WTC11 (cell line): ENCODE measurements around the gene SAP130.

Experiments used
- AFF4 ChIP-seq: sonication (generic); formaldehyde crosslinking; IDR thresholded peaks from 2 replicates; pipeline ENCODE4 v1.8.1; 2023; ENCODE audit warnings: mild to moderate bottlenecking, missing genetic modification reagents, borderline replicate concordance
- ATF2 ChIP-seq: sonication (generic); formaldehyde crosslinking; IDR thresholded peaks from 2 replicates; pipeline ENCODE4 v1.8.1; 2022; ENCODE audit warnings: low read depth, missing genetic modification reagents, borderline replicate concordance
- ATF3 ChIP-seq: sonication (generic); formaldehyde crosslinking; conservative IDR thresholded peaks from 2 replicates; pipeline ENCODE4 v1.8.1; 2022; ENCODE audit warnings: mild to moderate bottlenecking, missing genetic modification reagents
- CTCF ChIP-seq: fragments of 200-600 bp; IDR thresholded peaks from 2 replicates; pipeline ENCODE4 v1.8.0; 2022; ENCODE audit warnings: antibody characterized with exemption
- E2F4 ChIP-seq: sonication (generic); formaldehyde crosslinking; IDR thresholded peaks from 2 replicates; pipeline ENCODE4 v1.8.1; 2022; ENCODE audit warnings: low read depth, mild to moderate bottlenecking, moderate library complexity, missing genetic modification reagents, borderline replicate concordance
- ETV6 ChIP-seq: sonication (generic); formaldehyde crosslinking; IDR thresholded peaks from 2 replicates; pipeline ENCODE4 v1.8.1; 2022; ENCODE audit warnings: mild to moderate bottlenecking, missing genetic modification reagents
- FOXP1 ChIP-seq: sonication (generic); formaldehyde crosslinking; IDR thresholded peaks from 2 replicates; pipeline ENCODE4 v1.8.0; 2022; ENCODE audit warnings: missing genetic modification reagents, mild to moderate bottlenecking, moderate library complexity, borderline replicate concordance
- GRHL2 ChIP-seq: fragments of 250-450 bp; sonication (Bioruptor Pico); IDR thresholded peaks from 2 replicates; pipeline ENCODE4 v1.8.0; 2022; ENCODE audit warnings: mild to moderate bottlenecking, moderate library complexity; ENCODE audit not compliant: insufficient replicate concordance, severe bottlenecking
- NFE2L1 ChIP-seq: sonication (generic); formaldehyde crosslinking; IDR thresholded peaks from 2 replicates; pipeline ENCODE4 v1.8.1; 2023; ENCODE audit warnings: missing genetic modification reagents
- SP1 ChIP-seq: sonication (generic); formaldehyde crosslinking; conservative IDR thresholded peaks from 2 replicates; pipeline ENCODE4 v1.8.1; 2022; ENCODE audit warnings: missing genetic modification reagents
- TCF7 ChIP-seq: sonication (generic); formaldehyde crosslinking; IDR thresholded peaks from 2 replicates; pipeline ENCODE4 v1.8.0; 2022; ENCODE audit warnings: mild to moderate bottlenecking, low read depth, missing genetic modification reagents, moderate library complexity
- TP53 ChIP-seq: sonication (generic); formaldehyde crosslinking; IDR thresholded peaks from 2 replicates; pipeline ENCODE4 v1.8.1; 2023; ENCODE audit warnings: mild to moderate bottlenecking, missing genetic modification reagents
- USF2 ChIP-seq: sonication (generic); formaldehyde crosslinking; IDR thresholded peaks from 2 replicates; pipeline ENCODE4 v1.8.1; 2023; ENCODE audit warnings: mild to moderate bottlenecking, missing genetic modification reagents, moderate library complexity
- ZNF121 ChIP-seq: sonication (generic); formaldehyde crosslinking; IDR thresholded peaks from 2 replicates; pipeline ENCODE4 v1.8.0; 2023; ENCODE audit warnings: missing genetic modification reagents

- no peak for TF ChIP-seq CTCF
- no peak for TF ChIP-seq USF2 (CRISPR knock-in tag)
- TF ChIP-seq SP1, result no peak
- no peak for TF ChIP-seq NFE2L1 (CRISPR knock-in tag)
- no peak for TF ChIP-seq E2F4 (CRISPR knock-in tag)
- no peak for TF ChIP-seq TP53
- no peak for TF ChIP-seq AFF4 (CRISPR knock-in tag)
- no peak for TF ChIP-seq ZNF121 (CRISPR knock-in tag)
- TF ChIP-seq GRHL2 (CRISPR knock-in tag), result no peak
- TF ChIP-seq ETV6 (CRISPR knock-in tag), result no peak
- TF ChIP-seq FOXP1 (CRISPR knock-in tag), result no peak
- TF ChIP-seq ATF2 (CRISPR knock-in tag), result no peak
- no peak for TF ChIP-seq ATF3 (CRISPR knock-in tag)
- TF ChIP-seq TCF7 (CRISPR knock-in tag), result no peak
Measured at GRCh38 chr2:127927384-127927783, 100.5 kb downstream of the SAP130 start.
